SH-SY5Y (cell line): Measurements from ENCODE around the gene YPEL2.

Experiments used
- GATA2 ChIP-seq: IDR thresholded peaks from 2 replicates; pipeline ENCODE4 v1.6.1; 2011; ENCODE audit warnings: mild to moderate bottlenecking, low read depth, low read length
- GATA3 ChIP-seq: IDR thresholded peaks from 2 replicates; pipeline ENCODE4 v1.6.1; 2011; ENCODE audit warnings: low read depth, mild to moderate bottlenecking, low read length, moderate library complexity

YPEL2 gene

DNA sequence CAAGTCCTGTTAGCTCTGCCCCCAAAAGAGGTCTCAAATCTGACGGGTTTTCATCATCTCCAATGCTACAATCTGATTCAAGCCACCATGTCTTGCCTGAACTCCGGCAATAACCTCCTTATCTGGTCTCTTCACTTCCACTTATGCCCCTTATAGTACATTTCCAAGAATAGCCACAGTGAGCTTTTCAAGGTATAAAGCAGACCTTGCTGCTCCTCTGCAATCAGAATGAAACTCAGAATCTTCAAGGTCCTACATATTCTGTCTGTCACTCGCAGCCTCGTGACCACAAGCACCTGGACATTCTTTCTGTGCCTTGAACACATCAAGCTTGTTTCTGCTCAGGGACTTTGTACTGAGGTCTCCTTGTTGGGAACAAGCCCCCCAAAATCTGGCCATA is 84.7 kb downstream of the YPEL2 start:
- no peak for TF ChIP-seq GATA2
- TF ChIP-seq GATA3 = no peak

DNA sequence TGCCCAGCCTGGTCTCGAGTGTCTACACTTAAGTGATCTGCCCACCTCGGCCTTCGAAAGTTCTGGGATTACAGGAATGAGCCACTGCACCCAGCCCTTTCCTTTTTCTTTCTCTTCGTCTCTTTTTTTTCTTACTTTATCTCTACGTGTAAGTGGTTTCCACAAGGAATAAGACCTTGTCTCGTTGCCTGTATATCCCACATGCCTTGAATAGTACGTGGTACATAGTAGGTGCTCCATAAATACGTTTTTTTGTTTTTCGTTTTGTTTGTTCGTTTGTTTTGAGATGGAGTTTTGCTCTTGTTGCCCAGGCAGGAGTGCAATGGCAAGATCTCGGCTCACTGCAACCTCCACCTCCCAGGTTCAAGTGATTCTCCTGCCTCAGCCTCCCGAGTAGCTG is 86.0 kb downstream of the YPEL2 start:
- no peak for TF ChIP-seq GATA2
- no peak for TF ChIP-seq GATA3

DNA sequence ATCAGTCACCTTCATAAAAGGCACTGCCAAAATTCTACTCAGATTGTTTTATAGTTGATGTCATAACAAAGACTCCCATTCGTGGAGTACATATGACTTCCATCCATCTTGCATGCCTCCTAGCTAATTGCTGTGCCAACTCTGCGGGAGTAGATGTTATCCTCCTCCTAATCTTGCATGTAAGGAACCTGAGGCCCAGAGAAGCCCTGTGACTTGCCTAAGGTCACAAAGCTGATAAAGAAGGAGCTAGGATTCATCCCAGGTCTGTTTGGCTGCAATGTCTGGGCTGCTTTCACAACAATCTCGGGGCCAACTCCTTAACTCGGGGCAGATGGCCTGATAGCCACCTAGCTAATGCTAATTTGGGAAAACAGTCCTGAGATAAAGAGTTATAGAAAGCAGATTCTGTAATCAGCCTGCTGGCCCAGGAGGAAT is 87.3 kb downstream of the YPEL2 start:
- TF ChIP-seq GATA3 (peak; percentile 99), GATA2 (peak; percentile 99)

DNA sequence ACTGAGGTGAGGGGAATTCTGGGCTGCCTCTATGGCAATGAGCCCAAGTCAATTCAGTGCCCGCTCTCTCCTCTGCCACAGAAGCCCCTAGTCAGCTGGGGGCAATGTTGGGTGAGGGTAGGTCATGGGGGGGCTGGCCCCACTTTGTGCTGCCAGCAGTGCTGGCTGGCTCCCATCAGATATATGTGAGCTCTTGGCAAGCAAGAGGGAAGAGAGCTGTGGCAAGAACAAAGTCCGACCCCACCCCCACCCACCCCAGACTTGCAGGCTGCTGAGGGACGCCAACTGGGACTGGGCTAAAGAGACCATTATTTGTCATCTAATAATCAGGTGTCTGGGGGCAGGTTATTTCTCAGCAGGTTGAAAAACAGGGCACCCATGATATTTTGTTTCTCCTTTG is 89.4 kb downstream of the YPEL2 start:
- TF ChIP-seq GATA3 (no peak), GATA2 (peak; percentile 44; the same call in 1 of the 2 replicates)

DNA sequence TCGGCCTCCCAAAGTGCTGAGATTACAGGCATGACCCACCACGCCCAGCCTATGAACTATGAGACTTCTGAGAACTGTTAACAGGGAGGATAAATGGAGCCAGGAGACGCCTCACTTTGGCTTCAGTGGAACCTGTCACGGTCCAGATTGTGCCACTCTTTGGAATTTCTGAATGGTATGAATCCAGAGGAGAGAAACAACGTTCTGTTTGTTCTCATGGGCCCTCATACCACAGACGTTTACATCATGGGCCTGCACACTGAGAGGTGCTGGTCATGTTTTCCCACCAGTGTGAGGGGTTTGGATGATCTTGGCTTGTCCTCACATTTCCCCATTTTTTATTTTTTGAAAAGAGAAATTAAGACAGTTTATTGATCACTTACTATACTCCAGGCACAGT is 90.3 kb downstream of the YPEL2 start:
- TF ChIP-seq GATA2 = no peak

DNA sequence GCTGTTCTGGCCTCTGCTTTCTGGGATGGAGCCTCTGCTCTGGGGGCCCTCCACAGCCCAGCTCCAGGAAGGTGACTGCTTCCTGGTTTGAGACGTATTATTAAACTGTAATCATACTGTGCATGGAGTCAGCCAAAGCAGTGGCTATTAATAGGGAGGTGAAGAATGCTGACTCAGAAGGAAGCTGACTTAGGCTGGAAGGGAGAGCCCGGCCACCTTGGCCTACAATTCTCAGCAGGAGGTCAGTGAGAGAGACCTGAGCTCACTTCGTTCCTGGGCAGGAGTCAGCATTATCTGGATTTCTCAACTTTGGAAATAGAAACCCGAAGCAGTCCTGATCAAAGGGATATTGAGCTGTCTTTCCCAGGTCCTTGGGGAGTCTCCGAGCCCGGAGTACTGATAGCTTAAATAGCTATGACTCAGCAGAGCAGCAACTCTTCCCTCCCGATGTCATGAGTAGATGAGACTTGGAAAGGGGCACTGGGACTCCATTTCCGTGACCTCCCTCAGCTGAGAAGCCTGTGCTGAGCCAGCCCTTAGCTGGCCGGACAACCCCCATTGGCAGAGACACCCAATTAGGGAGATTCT is 91.8 kb downstream of the YPEL2 start:
- TF ChIP-seq GATA2 = no peak
- no peak for TF ChIP-seq GATA3

DNA sequence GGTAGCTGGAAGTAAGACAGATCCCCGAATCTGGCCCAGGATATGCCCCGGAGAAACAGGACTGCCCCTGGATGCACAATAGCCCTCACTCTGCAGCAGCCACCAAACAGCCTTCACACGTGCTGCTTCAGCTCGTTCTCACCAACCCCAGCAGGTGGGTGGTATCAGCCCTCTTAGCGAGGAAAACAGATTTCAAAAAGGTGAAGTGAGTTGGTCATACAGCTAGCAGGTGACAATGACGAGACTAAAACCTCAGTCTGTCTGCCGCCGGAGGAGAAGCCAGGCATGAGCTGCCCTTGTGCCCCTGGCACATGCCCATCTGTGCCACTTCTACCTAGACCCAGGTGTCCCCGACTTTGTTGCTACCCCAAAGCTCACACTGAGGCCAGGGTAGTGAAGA is 92.4 kb downstream of the YPEL2 start:
- TF ChIP-seq GATA3 = no peak
- no peak for TF ChIP-seq GATA2

DNA sequence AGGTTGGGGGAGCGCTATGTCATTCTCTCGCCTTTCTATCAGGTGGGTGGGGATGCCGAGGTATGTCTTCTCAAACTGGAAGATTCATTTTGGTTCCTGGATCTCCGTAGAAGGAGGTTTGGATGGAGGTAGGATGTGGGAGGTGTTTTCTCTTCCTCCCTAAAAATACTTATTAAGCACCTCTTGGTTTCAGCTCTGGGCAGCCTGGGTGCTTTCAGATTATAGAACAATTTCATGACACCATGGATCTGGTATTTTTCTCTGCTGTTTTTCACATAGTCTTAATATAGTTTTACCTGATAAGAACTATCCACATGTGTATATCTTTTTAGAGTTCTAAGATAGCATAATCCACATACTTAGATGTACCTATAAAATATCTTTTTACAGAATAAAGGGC is 92.9 kb downstream of the YPEL2 start:
- TF ChIP-seq GATA2 = no peak
- no peak for TF ChIP-seq GATA3

DNA sequence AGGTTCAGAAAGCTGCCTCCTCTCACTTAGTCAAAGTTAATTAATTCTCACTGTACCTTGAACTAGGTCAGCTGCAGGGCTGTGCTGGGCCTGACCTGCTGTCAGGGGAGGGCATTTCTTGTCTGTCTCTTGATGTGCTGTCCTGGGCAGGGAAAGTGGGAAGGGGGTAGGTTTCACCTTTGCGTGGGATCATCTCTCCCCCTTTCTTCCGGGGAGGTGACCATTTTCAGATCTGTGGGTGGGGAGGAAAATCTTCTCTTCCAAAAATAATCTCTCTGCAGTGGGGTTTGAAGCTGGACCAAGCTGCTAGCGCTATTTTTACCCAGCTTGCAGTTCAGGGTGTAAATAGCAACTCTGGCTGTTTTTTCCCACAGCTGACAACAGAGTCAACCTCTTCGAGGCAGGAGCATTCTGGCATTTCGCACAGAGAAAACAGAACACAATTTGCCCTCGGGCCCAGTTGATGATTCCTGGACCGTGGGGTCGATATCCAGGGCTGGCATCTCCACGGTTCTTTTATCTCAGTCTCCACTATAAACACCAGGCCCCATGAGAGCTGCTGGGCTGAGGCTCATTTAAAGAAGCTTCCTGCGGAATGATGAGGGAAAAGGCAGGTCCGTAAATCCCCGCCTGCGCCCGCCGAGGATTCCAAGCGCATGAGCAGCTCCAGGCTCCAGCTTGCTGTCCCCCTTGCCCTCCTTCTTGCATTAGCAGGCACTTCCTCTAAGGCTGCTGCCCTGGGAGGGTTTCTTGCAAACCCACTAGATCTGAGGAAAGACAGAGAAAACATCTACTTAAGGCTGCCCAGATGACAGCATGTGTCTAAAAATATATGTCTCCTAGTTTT is 93.9 kb downstream of the YPEL2 start:
- peak; percentile 41; the same call in 1 of the 2 replicates for TF ChIP-seq GATA3
- TF ChIP-seq GATA2 = peak; percentile 93

DNA sequence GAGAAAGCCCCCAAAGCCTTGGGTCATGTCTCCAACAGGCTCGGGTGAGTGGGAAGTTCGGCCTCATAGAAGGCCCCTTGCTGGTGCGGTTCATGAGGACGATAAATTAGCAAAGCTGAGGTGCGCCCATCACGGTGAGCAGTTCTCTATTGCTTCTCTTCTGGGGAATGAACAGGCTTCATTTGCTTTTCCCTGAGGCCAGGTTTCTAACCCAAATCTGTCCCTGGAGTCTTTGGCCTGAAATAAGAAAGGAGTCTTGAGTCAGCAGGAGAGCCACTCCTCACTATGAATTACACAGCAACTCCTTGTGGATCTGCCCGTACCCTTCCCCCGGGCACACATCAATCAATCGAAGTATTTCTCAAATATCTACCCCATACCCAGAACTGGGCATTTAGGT is 94.6 kb downstream of the YPEL2 start:
- TF ChIP-seq GATA2 = no peak
- TF ChIP-seq GATA3 = no peak

DNA sequence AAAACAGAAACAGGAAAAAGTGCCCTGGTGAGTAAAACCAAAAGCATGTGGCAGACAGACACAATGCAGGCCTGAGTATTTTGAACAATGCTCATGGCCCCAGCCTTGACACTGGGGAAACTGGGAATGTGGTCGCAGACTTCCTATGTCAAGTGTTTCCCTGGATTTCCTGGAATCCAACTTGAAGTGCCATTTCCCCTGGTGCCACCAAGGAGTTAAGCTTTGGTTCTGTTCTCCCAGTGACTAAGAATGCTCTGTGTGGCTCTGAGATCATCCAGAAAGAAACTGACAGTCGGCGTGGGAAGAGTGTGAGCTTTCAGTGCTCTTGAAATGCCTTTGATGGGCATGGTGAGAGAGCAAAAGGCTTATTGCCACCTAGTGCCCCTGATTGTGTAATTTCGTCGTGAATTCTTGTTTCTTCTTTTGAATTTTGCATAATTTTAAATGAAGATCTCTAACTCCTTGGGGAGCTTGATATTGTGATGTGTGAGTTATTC is 96.0 kb downstream of the YPEL2 start:
- TF ChIP-seq GATA2 (no peak), GATA3 (no peak)

DNA sequence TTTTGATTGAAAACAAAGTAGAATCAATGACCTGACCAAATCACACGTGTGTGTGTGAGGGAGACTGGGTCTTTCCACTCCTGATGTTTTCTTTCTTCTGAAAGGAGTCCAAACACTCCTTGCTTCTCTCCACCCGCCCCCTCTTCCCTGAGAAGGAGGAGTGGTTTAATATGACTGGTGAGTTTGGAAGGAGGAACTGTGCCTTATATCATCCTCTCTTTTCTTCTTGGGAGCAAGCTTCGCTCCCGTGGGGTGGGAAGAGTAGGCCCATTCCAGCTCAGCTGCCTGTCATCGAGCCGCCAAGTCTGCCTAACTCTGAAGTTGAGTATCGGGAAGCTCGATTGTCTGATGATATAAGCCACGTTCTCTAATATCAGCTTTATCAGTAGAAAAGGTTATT is 96.5 kb downstream of the YPEL2 start:
- TF ChIP-seq GATA2 (no peak), GATA3 (no peak)

DNA sequence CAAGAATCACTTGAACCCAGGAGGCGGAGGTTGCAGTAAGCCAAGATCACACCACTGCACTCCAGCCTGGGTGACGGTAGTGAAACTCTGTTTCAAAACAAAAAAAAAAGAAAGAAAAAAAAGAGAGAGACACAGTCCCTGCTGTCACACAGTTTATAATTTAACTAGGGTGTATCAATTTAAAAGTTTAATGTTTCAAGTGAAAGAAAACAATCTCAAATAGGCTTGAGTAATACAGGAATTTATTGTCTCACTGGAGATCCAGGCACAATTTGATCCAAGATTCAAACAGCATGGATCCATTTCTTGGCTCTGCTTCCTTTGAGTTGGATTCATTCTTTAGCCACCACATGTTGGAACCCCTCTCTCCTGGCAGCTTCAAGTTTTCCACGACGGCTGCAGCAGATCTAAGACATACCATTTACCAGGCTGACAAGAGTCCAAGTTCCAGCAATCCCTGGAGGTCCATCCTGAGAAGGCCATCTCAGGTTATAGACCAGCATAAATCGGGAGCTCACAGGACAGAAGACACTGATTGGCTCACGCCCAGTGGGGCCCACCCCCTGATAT is 97.5 kb downstream of the YPEL2 start:
- no peak for TF ChIP-seq GATA3
- no peak for TF ChIP-seq GATA2

DNA sequence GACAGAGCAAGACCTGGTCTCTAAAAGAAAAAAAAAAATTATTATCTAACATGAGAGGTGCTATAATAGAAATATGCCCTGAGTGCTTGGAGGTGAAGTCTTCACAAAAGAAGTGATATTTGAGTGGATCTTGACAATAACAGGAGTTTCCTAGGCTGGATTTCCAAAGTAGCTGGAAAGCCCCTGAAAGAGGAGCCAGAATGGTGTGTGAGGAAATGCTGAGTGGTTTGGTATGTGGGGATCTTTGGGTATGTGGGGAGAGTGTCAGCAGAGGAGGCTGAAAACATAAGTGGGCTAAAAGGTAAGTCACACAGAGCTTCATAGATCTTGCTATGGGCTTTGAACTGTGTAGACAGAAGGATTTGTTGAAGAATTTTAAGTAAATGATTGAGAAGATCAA is 100.1 kb downstream of the YPEL2 start:
- TF ChIP-seq GATA3 (no peak), GATA2 (no peak)

DNA sequence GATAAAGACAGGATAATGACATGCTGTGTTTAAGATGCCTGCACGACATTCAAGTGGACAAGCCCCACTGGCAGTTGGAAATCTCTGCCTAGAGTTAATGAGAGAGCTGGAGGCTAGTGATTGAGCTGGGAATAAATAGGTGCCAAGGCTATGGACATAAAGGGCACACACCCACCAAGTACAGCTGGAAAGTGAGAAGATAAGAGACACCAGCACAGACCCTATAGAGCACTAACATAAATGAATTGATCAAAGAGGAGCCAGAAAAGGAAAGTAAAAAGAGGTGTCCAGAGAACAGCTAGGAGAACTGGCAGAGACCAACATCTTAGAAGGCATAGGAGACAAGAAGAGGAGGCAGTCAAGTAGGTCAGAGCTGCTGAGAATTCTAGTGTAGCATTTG is 101.2 kb downstream of the YPEL2 start:
- TF ChIP-seq GATA2 (no peak), GATA3 (no peak)
